ENCODE results near the gene SDR39U1.

The SDR39U1 gene

GRCh38 chr14:24427537-24428508 is 14.8 kb downstream of the SDR39U1 start:
- DNase-seq = no peak
- Histone ChIP-seq H3K9me3 (ENCODE audit: insufficient read depth, low read depth, low read length) (peaks cover 3% of the 10 kb centered on the region), H4K12ac (ENCODE audit: low read depth, low read length) (no peak overlapping the region), H2BK5ac (ENCODE audit: low read depth, low read length, poor library complexity) (no peak overlapping the region), H3K4me2 (ENCODE audit: low read length) (no peak overlapping the region), H3K4me1 (ENCODE audit: control insufficient read depth in 1 of 2, insufficient read depth in 2 of 2, low read length in 2 of 2) (peaks cover 10 to 20% of the 10 kb centered on the region in 2 experiments), H2BK120ac (ENCODE audit: insufficient read depth, low read length, poor library complexity) (no peak overlapping the region), H3K4ac (ENCODE audit: low read depth, low read length) (no peak overlapping the region), H3K9ac (ENCODE audit: low read length) (no peak overlapping the region), H3K27me3 (ENCODE audit: insufficient read depth, low read length) (no peaks in the 10 kb centered on the region), H3K23ac (ENCODE audit: low read length) (no peak overlapping the region), H3K14ac (ENCODE audit: low read length) (no peak overlapping the region), H3K79me1 (ENCODE audit: low read length) (peaks cover 12% of the 10 kb centered on the region), H2AFZ (ENCODE audit: insufficient read depth, low read length, poor library complexity) (no peak overlapping the region), H3K4me3 (ENCODE audit: low read depth, low read length) (no peak overlapping the region), H4K91ac (ENCODE audit: low read depth, low read length) (no peak overlapping the region), H4K8ac (ENCODE audit: low read depth, low read length) (no peak overlapping the region), H3K18ac (ENCODE audit: low read length) (no peak overlapping the region), H2AK5ac (ENCODE audit: low read length) (no peak overlapping the region), H2BK12ac (ENCODE audit: low read length) (no peak overlapping the region), H3K79me2 (ENCODE audit: control insufficient read depth, insufficient read depth, low read length, poor library complexity) (peaks cover 7% of the 10 kb centered on the region), H3K36me3 (ENCODE audit: control insufficient read depth in 1 of 2, insufficient read depth in 2 of 2, low read length in 2 of 2) (peaks cover 10% of the 10 kb centered on the region in 2 experiments), H3K27ac (ENCODE audit: low read depth, low read length) (no peak overlapping the region)
- WGBS (ENCODE audit: extremely low coverage, insufficient coverage, insufficient read length) = no CpG with 5 or more reads among the region's 18 CpGs

GRCh38 chr14:24426912-24427536 is 15.6 kb downstream of the SDR39U1 start:
- Histone ChIP-seq H3K18ac (ENCODE audit: low read length) (no peak overlapping the region), H3K4ac (ENCODE audit: low read depth, low read length) (no peak overlapping the region), H4K12ac (ENCODE audit: low read depth, low read length) (no peak overlapping the region), H2AFZ (ENCODE audit: insufficient read depth, low read length, poor library complexity) (no peak overlapping the region), H3K4me3 (ENCODE audit: low read depth, low read length) (peak overlapping the region; percentile 23), H3K23ac (ENCODE audit: low read length) (no peak overlapping the region), H3K27ac (ENCODE audit: low read depth, low read length) (no peak overlapping the region), H2AK5ac (ENCODE audit: low read length) (no peak overlapping the region), H3K9ac (ENCODE audit: low read length) (no peak overlapping the region), H2BK12ac (ENCODE audit: low read length) (no peak overlapping the region), H3K4me2 (ENCODE audit: low read length) (no peak overlapping the region), H2BK5ac (ENCODE audit: low read depth, low read length, poor library complexity) (no peak overlapping the region), H2BK120ac (ENCODE audit: insufficient read depth, low read length, poor library complexity) (no peak overlapping the region), H3K36me3 (ENCODE audit: control insufficient read depth in 1 of 2, insufficient read depth in 2 of 2, low read length in 2 of 2) (peaks cover 2% of the 10 kb centered on the region in 2 experiments), H3K9me3 (ENCODE audit: insufficient read depth, low read depth, low read length) (peaks cover 3% of the 10 kb centered on the region), H4K8ac (ENCODE audit: low read depth, low read length) (no peak overlapping the region), H3K4me1 (ENCODE audit: control insufficient read depth in 1 of 2, insufficient read depth in 2 of 2, low read length in 2 of 2) (peaks cover 10 to 20% of the 10 kb centered on the region in 2 experiments), H3K79me2 (ENCODE audit: control insufficient read depth, insufficient read depth, low read length, poor library complexity) (peaks cover 7% of the 10 kb centered on the region), H3K79me1 (ENCODE audit: low read length) (peaks cover 12% of the 10 kb centered on the region), H3K14ac (ENCODE audit: low read length) (no peak overlapping the region), H3K27me3 (ENCODE audit: insufficient read depth, low read length) (no peaks in the 10 kb centered on the region), H4K91ac (ENCODE audit: low read depth, low read length) (no peak overlapping the region)
- no CpG with 5 or more reads among the region's 8 CpGs for WGBS (ENCODE audit: extremely low coverage, insufficient coverage, insufficient read length)
- no peak for DNase-seq

GRCh38 chr14:24426150-24426911 is 16.2 kb downstream of the SDR39U1 start:
- no peak overlapping the region for H3K4me2 ChIP-seq (ENCODE audit: low read length)
- no peak overlapping the region for H3K4me3 ChIP-seq (ENCODE audit: low read depth, low read length)
- H4K91ac ChIP-seq (ENCODE audit: low read depth, low read length) = no peak overlapping the region
- H3K27me3 ChIP-seq (ENCODE audit: insufficient read depth, low read length) = no peaks in the 10 kb centered on the region
- H3K79me2 ChIP-seq (ENCODE audit: control insufficient read depth, insufficient read depth, low read length, poor library complexity) = peaks cover 7% of the 10 kb centered on the region
- H3K4me1 ChIP-seq (ENCODE audit: control insufficient read depth in 1 of 2, insufficient read depth in 2 of 2, low read length in 2 of 2) = peaks cover 7 to 17% of the 10 kb centered on the region in 2 experiments
- H3K9me3 ChIP-seq (ENCODE audit: insufficient read depth, low read depth, low read length) = peaks cover 3% of the 10 kb centered on the region
- no peak overlapping the region for H2BK5ac ChIP-seq (ENCODE audit: low read depth, low read length, poor library complexity)
- peaks cover 12% of the 10 kb centered on the region for H3K79me1 ChIP-seq (ENCODE audit: low read length)
- no peaks in the 10 kb centered on the region for H3K36me3 ChIP-seq (ENCODE audit: control insufficient read depth in 1 of 2, insufficient read depth in 2 of 2, low read length in 2 of 2)
- H2BK12ac ChIP-seq (ENCODE audit: low read length) = no peak overlapping the region
- no peak overlapping the region for H2BK120ac ChIP-seq (ENCODE audit: insufficient read depth, low read length, poor library complexity)
- H3K23ac ChIP-seq (ENCODE audit: low read length) = no peak overlapping the region
- no peak overlapping the region for H3K9ac ChIP-seq (ENCODE audit: low read length)
- no peak overlapping the region for H2AK5ac ChIP-seq (ENCODE audit: low read length)
- no peak overlapping the region for H4K8ac ChIP-seq (ENCODE audit: low read depth, low read length)
- no peak overlapping the region for H3K4ac ChIP-seq (ENCODE audit: low read depth, low read length)
- DNase-seq = no peak
- H3K27ac ChIP-seq (ENCODE audit: low read depth, low read length) = no peak overlapping the region
- WGBS (ENCODE audit: extremely low coverage, insufficient coverage, insufficient read length) = no CpG with 5 or more reads among the region's 2 CpGs
- H2AFZ ChIP-seq (ENCODE audit: insufficient read depth, low read length, poor library complexity) = no peak overlapping the region
- H3K18ac ChIP-seq (ENCODE audit: low read length) = no peak overlapping the region
- H3K14ac ChIP-seq (ENCODE audit: low read length) = no peak overlapping the region
- H4K12ac ChIP-seq (ENCODE audit: low read depth, low read length) = no peak overlapping the region

GRCh38 chr14:24425704-24426103 is 16.9 kb downstream of the SDR39U1 start:
- Histone ChIP-seq H4K8ac (ENCODE audit: low read depth, low read length) (no peak overlapping the region), H4K91ac (ENCODE audit: low read depth, low read length) (no peak overlapping the region), H3K4me2 (ENCODE audit: low read length) (no peak overlapping the region), H2AFZ (ENCODE audit: insufficient read depth, low read length, poor library complexity) (no peak overlapping the region), H2BK5ac (ENCODE audit: low read depth, low read length, poor library complexity) (no peak overlapping the region), H2BK12ac (ENCODE audit: low read length) (no peak overlapping the region), H2BK120ac (ENCODE audit: insufficient read depth, low read length, poor library complexity) (no peak overlapping the region), H3K27ac (ENCODE audit: low read depth, low read length) (no peak overlapping the region), H3K23ac (ENCODE audit: low read length) (no peak overlapping the region), H3K4me3 (ENCODE audit: low read depth, low read length) (no peak overlapping the region), H3K9ac (ENCODE audit: low read length) (no peak overlapping the region), H2AK5ac (ENCODE audit: low read length) (no peak overlapping the region), H3K27me3 (ENCODE audit: insufficient read depth, low read length) (no peaks in the 10 kb centered on the region), H3K9me3 (ENCODE audit: insufficient read depth, low read depth, low read length) (peaks cover 3% of the 10 kb centered on the region), H3K36me3 (ENCODE audit: control insufficient read depth in 1 of 2, insufficient read depth in 2 of 2, low read length in 2 of 2) (no peaks in the 10 kb centered on the region), H3K79me1 (ENCODE audit: low read length) (peaks cover 11% of the 10 kb centered on the region), H3K14ac (ENCODE audit: low read length) (no peak overlapping the region), H3K18ac (ENCODE audit: low read length) (no peak overlapping the region), H3K79me2 (ENCODE audit: control insufficient read depth, insufficient read depth, low read length, poor library complexity) (peaks cover 6% of the 10 kb centered on the region), H3K4ac (ENCODE audit: low read depth, low read length) (no peak overlapping the region), H4K12ac (ENCODE audit: low read depth, low read length) (no peak overlapping the region), H3K4me1 (ENCODE audit: control insufficient read depth in 1 of 2, insufficient read depth in 2 of 2, low read length in 2 of 2) (peaks cover 2 to 10% of the 10 kb centered on the region in 2 experiments)
- no CpG with 5 or more reads among the region's 3 CpGs for WGBS (ENCODE audit: extremely low coverage, insufficient coverage, insufficient read length)
- DNase-seq = peak; percentile 24 to 78
